Suppressor macrophage (primary cell): ENCODE results near the gene CTAGE9.
A peak's percentile ranks its signal among the peaks of the same experiment; 100 is the strongest.
"Not testable (repeated sequence)": the region's sequence is repeated elsewhere in the genome, so short reads cannot be mapped to it uniquely, and the experiment has no call there.

Source experiments
- DNase-seq, 4 experiments: peaks; one replicate each; pipeline ENCODE4 v3.0.0-alpha.2; 2020 to 2022
- total RNA-seq, 17 experiments: gene quantifications; one replicate each; lab custom pipeline; 2026; ENCODE audit warnings: mixed read lengths in 6 of 17, inconsistent platforms in 3 of 17; lab: John Stamatoyannopoulos, UW

CTAGE9 gene
- total RNA-seq: 0 to 0.44 (median 0) reads per million in 17 experiments

- DNase-seq: not testable (repeated sequence)
Measured at GRCh38 chr6:131710917-131711316, at the start of gene CTAGE9. Gene CTAGE9 (minus strand): TSS chr6:131711017. CDS start chr6:131711017, 0 bp downstream.

GRCh38 chr6:131758920-131759319 lies 48.1 kb upstream of the CTAGE9 start:
- DNase-seq: no peak

GRCh38 chr6:131756039-131756438 lies 45.2 kb upstream of the CTAGE9 start:
- DNase-seq: no peak

- DNase-seq: no peak
Measured at GRCh38 chr6:131755597-131755996, 44.8 kb upstream of the CTAGE9 start.

- no peak for DNase-seq
Measured at GRCh38 chr6:131754715-131755567, 44.1 kb upstream of the CTAGE9 start.

GRCh38 chr6:131754088-131754487 lies 43.3 kb upstream of the CTAGE9 start:
- DNase-seq: no peak

GRCh38 chr6:131751012-131751715 lies 40.3 kb upstream of the CTAGE9 start:
- not testable (repeated sequence) for DNase-seq

GRCh38 chr6:131749023-131749422 lies 38.2 kb upstream of the CTAGE9 start:
- no peak for DNase-seq

GRCh38 chr6:131747821-131748353 lies 37.1 kb upstream of the CTAGE9 start:
- DNase-seq: no peak

- no peak for DNase-seq
Measured at GRCh38 chr6:131745476-131745875, 34.7 kb upstream of the CTAGE9 start.

- no peak for DNase-seq
Measured at GRCh38 chr6:131744432-131745287, 33.8 kb upstream of the CTAGE9 start.

- peak in 2 of 4 experiments; percentile 8 for DNase-seq
Measured at GRCh38 chr6:131741688-131742393, 31.0 kb upstream of the CTAGE9 start.

- no peak for DNase-seq
Measured at GRCh38 chr6:131740161-131740560, 29.3 kb upstream of the CTAGE9 start.

GRCh38 chr6:131739136-131739535 lies 28.3 kb upstream of the CTAGE9 start:
- DNase-seq: no peak

GRCh38 chr6:131736811-131737210 lies 26.0 kb upstream of the CTAGE9 start:
- no peak for DNase-seq

GRCh38 chr6:131736003-131736596 lies 25.3 kb upstream of the CTAGE9 start:
- no peak for DNase-seq

GRCh38 chr6:131733376-131734016 lies 22.7 kb upstream of the CTAGE9 start:
- DNase-seq: peak; percentile 16 to 64 (median 52)

- DNase-seq: no peak
Measured at GRCh38 chr6:131731224-131731623, 20.4 kb upstream of the CTAGE9 start.

GRCh38 chr6:131730264-131730663 lies 19.4 kb upstream of the CTAGE9 start:
- peak in 2 of 4 experiments; percentile 4 to 19 for DNase-seq

- no peak for DNase-seq
Measured at GRCh38 chr6:131729550-131729949, 18.7 kb upstream of the CTAGE9 start.
